Right lobe of liver (tissue), 4 donors: ENCODE results near the gene BRDT.

Source experiments
- POLR2A ChIP-seq: fragments of 450-650 bp; IDR thresholded peaks from one replicate; pipeline ENCODE4 v1.6.1; 2017; ENCODE audit warnings: antibody characterized with exemption, mild to moderate bottlenecking
- TF ChIP-seq, protein P1 (sequence below), 4 donors: fragments of 200-600 bp in 3 of 4; fragments of 450-650 bp in 1 of 4; IDR thresholded peaks; one replicate each; pipeline versions ENCODE4 v1.5.1 to v1.8.0; 2016 to 2022; ENCODE audit warnings: antibody characterized with exemption in 4 of 4, mild to moderate bottlenecking in 2 of 4
- donor health status: DM: no; HTN: no; CAD: no.
- donor health status: DM: no; HTN: no; CAD: no.
- donor health status: DM: no; HTN: yes; CAD: no.

DNA sequence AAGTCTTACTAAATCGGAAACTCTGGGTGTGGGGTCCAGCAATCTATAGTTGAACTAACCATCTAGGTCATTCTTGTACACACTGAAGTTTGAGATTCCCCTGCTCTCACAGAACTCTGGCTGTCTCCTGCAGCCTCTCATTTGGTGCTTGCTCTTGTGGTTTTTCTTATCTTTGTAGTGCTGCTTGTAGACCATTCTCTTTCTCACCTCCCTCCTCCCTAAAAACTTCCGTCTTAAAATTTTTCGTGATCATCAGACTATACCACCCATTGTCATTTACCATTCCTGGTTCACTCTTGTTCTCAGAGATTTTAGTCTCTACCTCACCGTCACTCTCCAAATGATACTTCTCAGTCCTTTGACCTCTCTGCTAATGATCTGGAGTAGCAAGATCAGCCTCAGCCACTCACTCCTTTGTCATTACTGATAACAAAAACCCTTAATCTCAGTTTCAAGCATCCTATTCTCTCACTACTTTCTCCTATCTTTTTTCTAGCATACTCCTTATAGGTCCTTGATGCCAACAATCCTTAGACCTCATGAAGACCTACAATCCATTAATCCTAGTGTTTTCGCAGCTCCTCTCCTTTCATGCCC lies 67.6 kb downstream of the BRDT start:
- TF ChIP-seq POLR2A, result no peak
- TF ChIP-seq, protein P1, sequence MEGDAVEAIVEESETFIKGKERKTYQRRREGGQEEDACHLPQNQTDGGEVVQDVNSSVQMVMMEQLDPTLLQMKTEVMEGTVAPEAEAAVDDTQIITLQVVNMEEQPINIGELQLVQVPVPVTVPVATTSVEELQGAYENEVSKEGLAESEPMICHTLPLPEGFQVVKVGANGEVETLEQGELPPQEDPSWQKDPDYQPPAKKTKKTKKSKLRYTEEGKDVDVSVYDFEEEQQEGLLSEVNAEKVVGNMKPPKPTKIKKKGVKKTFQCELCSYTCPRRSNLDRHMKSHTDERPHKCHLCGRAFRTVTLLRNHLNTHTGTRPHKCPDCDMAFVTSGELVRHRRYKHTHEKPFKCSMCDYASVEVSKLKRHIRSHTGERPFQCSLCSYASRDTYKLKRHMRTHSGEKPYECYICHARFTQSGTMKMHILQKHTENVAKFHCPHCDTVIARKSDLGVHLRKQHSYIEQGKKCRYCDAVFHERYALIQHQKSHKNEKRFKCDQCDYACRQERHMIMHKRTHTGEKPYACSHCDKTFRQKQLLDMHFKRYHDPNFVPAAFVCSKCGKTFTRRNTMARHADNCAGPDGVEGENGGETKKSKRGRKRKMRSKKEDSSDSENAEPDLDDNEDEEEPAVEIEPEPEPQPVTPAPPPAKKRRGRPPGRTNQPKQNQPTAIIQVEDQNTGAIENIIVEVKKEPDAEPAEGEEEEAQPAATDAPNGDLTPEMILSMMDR (IDR thresholded peaks at IDR 0.05), result no peak
